Fibroblast of pulmonary artery (primary cell): ENCODE data around the gene FAM193B.

Experiments used
- DNase-seq: peaks from one replicate; pipeline ENCODE4 v3.0.0-alpha.2; 2010; ENCODE audit warnings: low read depth
- H3K4me3 ChIP-seq: replicated peaks from 2 replicates; pipeline ENCODE4 v1.5.1; 2011; ENCODE audit warnings: low read depth, mild to moderate bottlenecking, control low read depth, low read length, moderate library complexity
- TF ChIP-seq, protein P1 (sequence below): IDR thresholded peaks from 2 replicates; pipeline ENCODE4 v1.5.1; 2011; ENCODE audit warnings: mild to moderate bottlenecking, control low read depth, low read length, inconsistent platforms; ENCODE audit errors: missing control alignments

Gene FAM193B

DNA sequence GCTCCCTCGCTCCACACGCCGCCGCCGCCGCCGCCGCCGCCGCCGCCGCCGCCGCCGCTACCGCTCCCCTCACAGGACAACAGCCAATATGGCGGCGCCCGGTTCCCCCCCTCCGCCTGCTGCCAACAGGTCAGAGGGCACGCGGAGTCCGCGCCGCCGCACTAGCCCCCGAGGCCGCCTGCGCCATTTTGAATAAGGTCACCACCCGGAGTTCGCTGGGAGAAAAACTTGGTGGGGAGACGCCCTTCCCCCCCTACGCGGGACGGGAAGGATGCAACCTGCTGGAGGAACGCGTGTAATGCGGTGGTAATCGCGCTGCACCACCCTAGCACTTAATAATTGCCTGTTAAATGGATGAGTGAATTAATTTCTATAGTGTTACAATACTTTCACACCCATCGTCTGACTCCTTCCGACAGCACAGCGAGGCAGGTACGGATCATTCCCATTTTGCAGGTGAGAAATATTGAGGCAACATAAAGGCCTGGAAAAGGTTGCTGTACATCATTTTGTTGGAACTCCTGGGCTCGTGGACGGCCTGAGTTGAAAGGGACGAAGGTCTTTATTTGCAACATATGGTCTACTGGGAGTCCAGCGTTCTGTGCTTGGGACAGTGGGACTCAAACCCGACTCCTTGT is at the start of gene FAM193B:
Gene FAM193B, minus strand, starts transcription at position 90 of the 638 bp plus-strand sequence. CDS start 105 bp downstream, outside the sequence.
- TF ChIP-seq, protein P1, sequence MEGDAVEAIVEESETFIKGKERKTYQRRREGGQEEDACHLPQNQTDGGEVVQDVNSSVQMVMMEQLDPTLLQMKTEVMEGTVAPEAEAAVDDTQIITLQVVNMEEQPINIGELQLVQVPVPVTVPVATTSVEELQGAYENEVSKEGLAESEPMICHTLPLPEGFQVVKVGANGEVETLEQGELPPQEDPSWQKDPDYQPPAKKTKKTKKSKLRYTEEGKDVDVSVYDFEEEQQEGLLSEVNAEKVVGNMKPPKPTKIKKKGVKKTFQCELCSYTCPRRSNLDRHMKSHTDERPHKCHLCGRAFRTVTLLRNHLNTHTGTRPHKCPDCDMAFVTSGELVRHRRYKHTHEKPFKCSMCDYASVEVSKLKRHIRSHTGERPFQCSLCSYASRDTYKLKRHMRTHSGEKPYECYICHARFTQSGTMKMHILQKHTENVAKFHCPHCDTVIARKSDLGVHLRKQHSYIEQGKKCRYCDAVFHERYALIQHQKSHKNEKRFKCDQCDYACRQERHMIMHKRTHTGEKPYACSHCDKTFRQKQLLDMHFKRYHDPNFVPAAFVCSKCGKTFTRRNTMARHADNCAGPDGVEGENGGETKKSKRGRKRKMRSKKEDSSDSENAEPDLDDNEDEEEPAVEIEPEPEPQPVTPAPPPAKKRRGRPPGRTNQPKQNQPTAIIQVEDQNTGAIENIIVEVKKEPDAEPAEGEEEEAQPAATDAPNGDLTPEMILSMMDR: peak; percentile 21
- peak; percentile 91 for DNase-seq
- peak within 1 kb of the TSS; percentile 81 for H3K4me3 ChIP-seq

DNA sequence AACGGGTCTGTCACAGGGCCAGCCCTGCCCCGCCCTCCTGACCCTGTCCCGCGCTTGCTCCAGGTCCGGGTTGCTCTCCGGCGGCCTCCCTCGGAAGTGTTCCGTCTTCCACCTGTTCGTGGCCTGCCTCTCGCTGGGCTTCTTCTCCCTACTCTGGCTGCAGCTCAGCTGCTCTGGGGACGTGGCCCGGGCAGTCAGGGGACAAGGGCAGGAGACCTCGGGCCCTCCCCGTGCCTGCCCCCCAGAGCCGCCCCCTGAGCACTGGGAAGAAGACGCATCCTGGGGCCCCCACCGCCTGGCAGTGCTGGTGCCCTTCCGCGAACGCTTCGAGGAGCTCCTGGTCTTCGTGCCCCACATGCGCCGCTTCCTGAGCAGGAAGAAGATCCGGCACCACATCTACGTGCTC is 49.8 kb upstream of the FAM193B start:
- H3K4me3 ChIP-seq: no peak overlapping the region
- no peak for DNase-seq
- TF ChIP-seq, protein P1: no peak

DNA sequence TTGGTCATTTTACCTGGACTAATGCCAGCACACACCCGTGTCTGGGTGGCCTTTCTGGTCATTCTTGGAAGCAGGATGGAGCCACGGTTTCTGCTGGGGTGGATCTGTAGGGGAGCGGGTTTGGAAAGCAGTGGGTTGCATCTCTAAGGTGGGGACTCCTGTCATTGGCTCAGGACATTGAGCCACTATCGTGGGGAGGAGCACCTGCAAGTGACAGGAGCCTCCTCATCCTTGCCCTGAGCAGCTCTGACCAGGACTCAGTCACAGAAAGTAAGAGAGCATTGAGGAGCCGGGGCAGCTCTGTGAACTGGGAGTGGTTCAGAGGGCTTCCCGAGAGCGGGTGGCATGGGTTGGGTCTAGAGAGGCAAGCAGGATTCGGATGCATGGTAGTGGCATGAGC is 49.3 kb upstream of the FAM193B start:
- TF ChIP-seq, protein P1: no peak
- no peak overlapping the region for H3K4me3 ChIP-seq
- DNase-seq: no peak

DNA sequence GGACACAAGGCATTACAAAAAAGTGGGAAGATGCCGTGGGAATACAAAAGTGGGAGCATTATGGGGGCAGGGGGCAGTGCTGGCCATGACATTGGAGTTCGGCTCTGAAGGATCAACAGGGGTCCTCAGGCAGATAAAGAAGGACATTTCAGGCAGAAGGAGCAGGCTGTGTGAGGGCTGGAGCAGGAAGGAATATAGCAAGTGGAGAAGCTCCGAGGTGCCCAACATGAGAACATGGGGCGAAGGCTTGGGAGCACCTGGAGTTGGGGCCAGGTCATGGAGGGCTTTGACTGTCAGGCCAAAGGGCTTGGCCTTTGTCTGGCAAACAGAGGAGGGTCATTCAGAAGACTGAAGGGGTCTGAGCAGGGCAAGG is 48.1 kb upstream of the FAM193B start:
- TF ChIP-seq, protein P1: no peak
- no peak for DNase-seq
- H3K4me3 ChIP-seq: no peak overlapping the region

DNA sequence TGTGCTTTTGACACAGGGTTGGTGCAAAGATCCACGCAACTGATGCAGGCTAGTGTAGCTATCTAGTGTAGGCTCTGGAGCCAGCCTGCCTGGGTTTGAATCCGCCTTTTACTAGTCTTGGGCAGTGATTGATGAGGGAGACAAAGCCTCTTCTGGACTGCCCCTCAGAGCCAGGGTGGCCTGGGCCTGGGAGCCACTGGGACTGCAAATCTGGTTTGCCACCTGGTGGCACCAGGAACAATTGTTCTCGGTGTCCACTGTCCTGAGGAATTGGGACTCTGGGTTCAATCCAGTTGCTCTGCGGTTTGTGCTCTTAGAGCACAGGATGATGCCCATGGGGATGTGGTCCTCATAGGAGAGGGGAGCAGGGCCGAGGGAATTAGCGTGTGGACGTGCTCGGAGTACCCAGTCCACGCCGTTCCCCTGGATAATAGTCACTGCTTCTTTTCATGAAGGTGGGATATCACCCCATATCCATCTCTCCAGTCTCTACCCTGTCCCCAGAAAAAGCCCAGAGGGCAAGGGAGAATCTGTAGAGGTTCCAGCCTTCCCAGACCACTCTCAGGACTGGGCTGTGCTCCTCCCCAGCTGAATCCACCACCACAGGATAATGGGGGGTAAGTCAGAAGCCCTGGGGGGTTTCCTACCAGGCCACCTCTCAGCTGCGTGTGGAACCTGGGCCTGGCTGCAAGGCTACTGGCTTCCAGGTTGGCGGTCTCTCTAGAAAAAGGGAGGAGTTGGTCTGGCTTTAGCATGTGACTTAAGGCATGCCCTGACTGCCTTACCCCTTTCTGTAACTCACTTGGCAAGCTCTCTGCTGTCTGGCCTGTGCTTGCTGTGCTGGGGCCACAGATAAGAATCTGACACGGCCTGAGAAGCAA is 47.5 kb upstream of the FAM193B start:
- H3K4me3 ChIP-seq: no peak overlapping the region
- no peak for DNase-seq
- TF ChIP-seq, protein P1: no peak

DNA sequence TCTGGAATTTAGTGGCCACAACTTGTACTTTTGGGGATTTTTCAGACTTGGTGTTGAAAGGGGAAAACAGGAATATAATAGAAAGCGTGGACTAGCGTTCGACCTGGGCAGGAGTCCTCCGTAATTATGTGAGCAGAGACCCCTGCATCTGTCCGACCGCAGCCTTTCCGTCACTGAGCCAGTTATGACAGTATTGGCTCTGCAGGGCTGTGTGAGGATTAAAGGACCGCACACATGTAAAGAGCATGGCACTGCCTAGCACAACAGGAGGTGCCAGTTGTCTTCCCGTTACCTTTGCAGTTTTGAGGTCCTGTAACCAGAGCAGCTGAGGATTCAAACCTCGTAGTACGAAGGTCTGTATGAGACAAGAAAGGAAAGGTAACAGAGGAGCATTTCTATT is 46.8 kb upstream of the FAM193B start:
- H3K4me3 ChIP-seq: peak overlapping the region; percentile 82
- TF ChIP-seq, protein P1: no peak
- no peak for DNase-seq
